Bronchial smooth muscle cell (primary cell): Measurements from ENCODE around the gene CANT1. TPM values are rescaled to one million over a fixed set of nuclear protein-coding genes. Genes with fewer than 3 reads are reported as not detected.

ENCODE experiments used
- total RNA-seq: library from RNA; depleted of rRNA; stranded (reverse); fragments of >200 nt; gene quantifications from 2 replicates; pipeline ENCODE4 v1.2.1, GENCODE V29; 2014

The CANT1 gene
- total RNA-seq, result 31.8 and 33.7 TPM in 2 replicates

GRCh38 chr17:79009397-79010303 is at the start of gene CANT1:
TSS of gene CANT1 (minus strand) at chr17:79009764. CDS start at chr17:78997622, 12,142 bp downstream.

GRCh38 chr17:79023886-79024771 is 14.6 kb upstream of the CANT1 start, which contains the start of gene C1QTNF1:
TSS of gene C1QTNF1 (plus strand) at chr17:79024169. CDS start at chr17:79043969, 19,800 bp downstream.

GRCh38 chr17:78979780-78980623 is 29.6 kb downstream of the CANT1 start, which contains the start of gene LGALS3BP:
TSS of gene LGALS3BP (minus strand) at chr17:78979923. CDS start at chr17:78977191, 2,732 bp downstream.

Other genes with a start within 250 kb of the CANT1 start
- 11.2 and 12.0 TPM in 2 replicates for gene CYTH1, start 227.5 kb downstream of the CANT1 start, total RNA-seq
- gene USP36, start 168.9 kb downstream of the CANT1 start, total RNA-seq, result 10.6 and 13.5 TPM in 2 replicates
- gene CEP295NL, start 106.6 kb downstream of the CANT1 start, total RNA-seq, result 2.2 and 2.8 TPM in 2 replicates
- 76.0 and 124 TPM in 2 replicates for gene TIMP2, start 84.4 kb downstream of the CANT1 start, total RNA-seq
- 214 and 366 TPM in 2 replicates for gene LGALS3BP, start 29.8 kb downstream of the CANT1 start, total RNA-seq
- 4.7 and 5.4 TPM in 2 replicates for gene C1QTNF1, start 14.4 kb upstream of the CANT1 start, total RNA-seq
- 9.9 and 10.1 TPM in 2 replicates for gene ENGASE, start 65.1 kb upstream of the CANT1 start, total RNA-seq